Medulla oblongata (tissue), 1 donor: Measurements from ENCODE around the gene NPLOC4.
"Not testable (repeated sequence)": the region's sequence is repeated elsewhere in the genome, so short reads cannot be mapped to it uniquely, and the experiment has no call there.

ENCODE experiments used
- DNase-seq: peaks from one replicate; pipeline ENCODE4 v3.0.0-alpha.2; 2015; ENCODE audit errors: extremely low spot score

NPLOC4 gene

DNA sequence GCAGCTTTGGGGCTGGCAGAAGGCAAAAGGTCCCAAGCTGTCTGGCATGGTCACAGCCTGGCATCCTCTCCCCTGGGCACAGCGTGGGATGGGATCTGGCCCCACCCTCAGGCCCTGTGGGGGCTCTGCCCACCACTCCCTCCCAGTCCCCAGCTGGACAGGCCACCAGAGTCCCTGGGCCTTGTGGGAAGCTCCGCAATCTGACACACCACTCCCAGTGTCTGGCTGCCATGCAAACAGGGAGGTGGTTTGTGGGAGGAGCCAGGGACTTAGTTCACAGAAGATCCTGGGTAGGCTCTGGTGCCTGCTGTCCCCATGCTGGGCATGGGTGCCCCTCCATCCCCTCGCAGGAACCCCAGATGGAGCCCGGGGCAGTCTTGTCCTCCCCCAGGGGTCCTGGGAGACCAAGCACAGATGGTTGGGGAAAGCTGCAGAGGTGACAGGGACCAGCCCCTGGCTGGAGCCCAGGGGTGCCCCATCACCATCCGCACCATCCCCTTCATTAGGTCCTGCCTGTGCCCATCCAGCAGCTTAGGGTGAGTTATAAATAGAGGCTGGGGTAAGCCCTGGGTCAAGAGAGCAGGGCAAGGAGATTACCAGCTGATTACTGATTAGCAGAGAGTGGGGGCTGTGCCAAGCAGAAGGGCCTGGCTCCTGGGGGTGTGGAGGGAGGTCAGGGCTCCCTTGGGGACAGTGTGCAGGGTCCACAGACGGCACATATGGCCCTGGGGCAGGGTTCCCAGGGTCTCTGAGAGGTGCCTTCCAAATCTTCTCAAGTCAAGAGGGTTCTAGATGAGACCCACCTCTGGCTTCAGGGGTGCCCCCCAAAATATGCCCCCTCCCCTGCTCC is 102.5 kb downstream of the NPLOC4 start:
- DNase-seq: no peak

DNA sequence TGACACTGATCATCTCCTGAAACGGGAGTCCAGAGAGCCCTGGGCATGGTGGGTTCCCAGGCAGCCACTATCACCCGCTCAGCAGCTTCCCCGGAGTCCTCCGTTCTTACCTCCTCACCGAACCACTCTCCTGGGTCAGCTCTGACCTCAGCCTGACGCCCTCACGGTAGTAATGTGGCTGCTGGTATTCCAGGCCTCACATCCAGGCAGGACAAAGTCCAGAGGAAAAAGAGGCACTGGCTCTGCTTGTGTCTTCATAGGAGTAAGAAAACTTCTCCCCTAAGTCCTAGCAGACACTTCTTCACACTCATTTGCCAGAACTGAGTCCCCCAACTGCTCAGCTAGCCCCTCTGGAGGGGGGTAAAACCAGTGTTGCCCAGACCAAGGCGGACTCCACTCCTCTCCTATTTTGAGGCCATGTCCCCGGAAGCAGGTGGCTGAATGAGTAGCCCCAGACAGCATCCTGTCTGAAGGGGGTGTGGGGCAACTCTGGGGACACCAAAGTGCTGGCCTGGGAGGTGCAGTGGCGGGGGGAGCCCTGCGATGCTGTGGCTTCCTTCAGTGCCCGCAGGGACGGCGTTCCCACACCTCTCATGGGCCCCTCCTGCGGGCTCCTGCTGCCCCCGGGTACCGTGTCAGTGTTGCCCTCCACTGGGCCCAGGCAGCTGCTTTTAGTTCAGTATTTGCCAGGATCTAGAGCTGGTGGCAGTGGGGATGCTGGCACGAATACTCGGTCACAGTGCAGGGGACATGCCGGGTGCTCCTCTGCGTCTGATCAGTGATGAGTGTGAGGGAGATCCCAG is 103.4 kb downstream of the NPLOC4 start:
- no peak for DNase-seq

DNA sequence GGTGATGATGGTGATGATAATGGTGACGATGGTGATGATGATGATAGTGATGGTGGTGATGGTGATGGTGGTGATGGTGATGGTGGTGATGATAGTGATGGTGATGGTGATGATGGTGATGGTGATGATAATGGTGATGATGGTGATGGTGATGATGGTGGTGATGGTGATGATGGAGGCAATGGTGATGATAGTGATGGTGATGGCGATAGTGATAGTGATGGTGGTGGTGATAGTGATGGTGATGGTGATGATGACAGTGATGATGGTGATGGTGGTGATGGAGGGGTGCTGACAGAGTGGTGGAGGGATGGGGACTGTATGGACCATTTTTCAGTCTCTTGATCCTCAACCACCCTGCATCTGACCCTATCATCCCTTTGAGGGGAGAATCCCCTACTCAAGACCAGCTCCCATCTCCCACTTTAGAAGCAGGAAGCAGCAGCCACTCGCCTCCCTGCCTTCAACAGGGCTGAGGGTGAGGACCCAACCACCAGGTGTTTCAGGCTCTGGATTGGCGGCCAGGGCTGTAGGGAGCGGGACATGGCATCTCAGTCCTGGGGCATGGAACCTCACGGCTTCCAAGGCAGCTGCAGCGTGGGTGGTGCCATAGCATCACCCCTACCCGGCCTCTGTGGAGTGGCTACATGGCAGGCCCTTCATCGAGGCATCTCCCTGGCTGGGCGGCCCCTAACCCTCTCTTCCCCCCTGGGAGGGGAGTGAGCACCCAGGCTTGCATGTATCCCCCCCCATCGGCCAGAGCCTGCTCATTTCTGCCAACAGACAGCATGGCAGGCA is 104.2 kb downstream of the NPLOC4 start:
- DNase-seq: no peak

DNA sequence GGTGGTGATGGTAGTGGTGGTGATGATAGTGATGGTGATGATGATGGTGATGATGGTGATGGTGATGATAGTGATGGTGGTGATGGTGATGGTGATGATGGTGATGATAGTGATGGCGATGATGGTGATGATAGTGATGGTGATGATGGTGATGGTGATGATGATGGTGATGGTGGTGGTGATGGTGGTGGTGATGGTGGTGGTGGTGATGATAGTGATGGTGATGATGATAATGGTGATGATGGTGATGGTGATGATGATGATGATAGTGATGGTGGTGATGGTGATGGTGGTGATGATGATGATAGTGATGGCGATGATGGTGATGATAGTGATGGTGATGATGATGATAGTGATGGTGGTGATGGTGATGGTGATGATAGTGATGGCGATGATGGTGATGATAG is 104.9 kb downstream of the NPLOC4 start:
- not testable (repeated sequence) for DNase-seq

DNA sequence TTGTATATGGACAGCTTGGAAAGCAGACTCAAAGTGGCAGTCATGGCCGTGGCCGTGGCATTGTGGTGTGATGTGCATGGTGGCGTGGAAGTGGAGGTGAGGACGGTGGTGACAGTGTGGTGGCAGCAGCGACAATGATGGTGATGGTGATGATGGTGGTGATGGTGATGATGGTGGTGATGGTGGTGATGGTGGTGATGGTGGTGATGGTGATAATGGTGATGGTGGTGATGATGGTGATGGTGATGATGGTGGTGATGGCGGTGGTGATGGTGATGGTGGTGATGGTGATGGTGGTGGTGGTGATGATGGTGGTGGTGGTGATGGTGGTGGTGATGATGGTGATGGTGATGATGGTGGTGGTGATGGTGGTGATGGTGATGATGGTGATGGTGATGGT is 105.9 kb downstream of the NPLOC4 start:
- DNase-seq: not testable (repeated sequence)

DNA sequence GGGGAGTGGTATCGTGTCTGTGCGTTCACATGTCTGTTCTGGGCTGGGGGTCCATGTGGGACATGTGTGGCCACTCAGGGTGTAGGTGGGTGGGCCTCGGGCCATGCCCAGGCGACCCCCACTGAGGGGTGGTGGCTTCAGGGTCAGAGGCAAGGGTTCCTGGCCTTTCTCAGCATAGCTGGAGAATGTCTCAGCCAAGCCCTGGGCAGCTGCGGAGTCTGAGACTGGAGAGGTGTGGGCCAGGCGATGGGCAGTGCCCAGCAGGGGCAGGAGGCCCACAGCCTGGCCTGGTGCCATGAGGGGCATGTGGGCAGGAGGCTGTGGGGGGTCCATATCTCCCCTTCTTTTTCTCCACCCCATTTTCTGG is 107.5 kb downstream of the NPLOC4 start:
- no peak for DNase-seq

DNA sequence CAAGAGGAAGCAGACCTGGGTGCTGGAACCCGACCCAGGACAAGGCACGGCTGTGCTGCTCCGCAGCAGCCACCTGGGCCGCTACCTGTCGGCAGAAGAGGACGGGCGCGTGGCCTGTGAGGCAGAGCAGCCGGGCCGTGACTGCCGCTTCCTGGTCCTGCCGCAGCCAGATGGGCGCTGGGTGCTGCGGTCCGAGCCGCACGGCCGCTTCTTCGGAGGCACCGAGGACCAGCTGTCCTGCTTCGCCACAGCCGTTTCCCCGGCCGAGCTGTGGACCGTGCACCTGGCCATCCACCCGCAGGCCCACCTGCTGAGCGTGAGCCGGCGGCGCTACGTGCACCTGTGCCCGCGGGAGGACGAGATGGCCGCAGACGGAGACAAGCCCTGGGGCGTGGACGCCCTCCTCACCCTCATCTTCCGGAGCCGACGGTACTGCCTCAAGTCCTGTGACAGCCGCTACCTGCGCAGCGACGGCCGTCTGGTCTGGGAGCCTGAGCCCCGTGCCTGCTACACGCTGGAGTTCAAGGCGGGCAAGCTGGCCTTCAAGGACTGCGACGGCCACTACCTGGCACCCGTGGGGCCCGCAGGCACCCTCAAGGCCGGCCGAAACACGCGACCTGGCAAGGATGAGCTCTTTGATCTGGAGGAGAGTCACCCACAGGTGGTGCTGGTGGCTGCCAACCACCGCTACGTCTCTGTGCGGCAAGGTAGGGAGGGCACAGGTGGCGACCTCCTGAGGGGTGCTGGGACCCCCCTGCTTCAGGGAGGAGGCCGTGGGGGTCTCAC is 108.1 kb downstream of the NPLOC4 start:
- no peak for DNase-seq

DNA sequence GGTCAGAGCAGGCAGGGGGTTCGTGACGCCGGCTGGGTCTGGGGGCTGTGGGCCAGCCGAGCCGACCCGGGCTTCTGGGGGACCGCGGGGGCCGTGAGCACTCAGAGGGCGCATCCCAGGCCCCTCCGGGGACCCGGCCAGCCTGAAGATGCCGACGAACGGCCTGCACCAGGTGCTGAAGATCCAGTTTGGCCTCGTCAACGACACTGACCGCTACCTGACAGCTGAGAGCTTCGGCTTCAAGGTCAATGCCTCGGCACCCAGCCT is 108.6 kb downstream of the NPLOC4 start:
- DNase-seq: no peak

DNA sequence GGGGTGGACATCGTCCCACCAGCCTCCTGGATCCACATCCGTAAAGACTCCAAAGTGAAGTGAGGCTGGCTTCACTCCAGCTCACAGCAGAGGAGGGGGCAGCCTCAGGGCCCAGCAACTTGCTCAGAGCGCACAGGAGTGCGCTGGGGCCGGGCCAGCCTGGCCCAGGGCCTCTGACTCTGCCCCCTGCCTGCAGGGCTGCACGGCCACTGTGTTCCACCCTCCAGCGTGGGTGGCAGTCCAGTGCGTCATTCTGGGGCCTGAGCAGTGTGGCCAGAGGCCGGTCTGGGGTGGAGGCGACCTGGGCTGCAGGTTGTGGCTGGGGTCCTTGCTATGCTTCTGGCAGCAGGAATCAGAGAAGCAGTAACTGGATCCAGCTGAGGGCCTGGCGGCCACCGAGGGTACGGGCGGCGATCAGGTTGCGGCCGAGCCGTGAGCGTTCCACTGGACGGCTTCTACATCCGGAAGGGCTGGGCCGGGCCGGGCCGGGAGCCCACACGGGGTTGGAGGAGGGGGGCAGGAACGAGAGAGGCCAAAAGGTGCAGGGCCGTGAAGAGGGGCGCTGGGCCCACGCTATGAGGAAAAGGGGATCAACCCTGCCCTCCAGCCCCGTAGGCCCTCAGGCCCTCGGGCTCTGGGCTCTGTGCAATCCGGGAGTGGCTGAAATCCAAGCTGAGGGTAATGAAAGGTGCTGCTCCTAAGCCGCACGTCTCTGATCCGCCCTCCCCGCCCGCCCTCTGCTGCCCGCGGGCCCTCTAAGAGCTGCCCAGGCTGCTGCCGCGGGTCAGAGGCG is 109.1 kb downstream of the NPLOC4 start, which contains the start of gene FSCN2:
Gene FSCN2, plus strand, starts transcription at position 787 of the 793 bp plus-strand sequence. CDS start 155 bp downstream, outside the sequence.
- DNase-seq: no peak

DNA sequence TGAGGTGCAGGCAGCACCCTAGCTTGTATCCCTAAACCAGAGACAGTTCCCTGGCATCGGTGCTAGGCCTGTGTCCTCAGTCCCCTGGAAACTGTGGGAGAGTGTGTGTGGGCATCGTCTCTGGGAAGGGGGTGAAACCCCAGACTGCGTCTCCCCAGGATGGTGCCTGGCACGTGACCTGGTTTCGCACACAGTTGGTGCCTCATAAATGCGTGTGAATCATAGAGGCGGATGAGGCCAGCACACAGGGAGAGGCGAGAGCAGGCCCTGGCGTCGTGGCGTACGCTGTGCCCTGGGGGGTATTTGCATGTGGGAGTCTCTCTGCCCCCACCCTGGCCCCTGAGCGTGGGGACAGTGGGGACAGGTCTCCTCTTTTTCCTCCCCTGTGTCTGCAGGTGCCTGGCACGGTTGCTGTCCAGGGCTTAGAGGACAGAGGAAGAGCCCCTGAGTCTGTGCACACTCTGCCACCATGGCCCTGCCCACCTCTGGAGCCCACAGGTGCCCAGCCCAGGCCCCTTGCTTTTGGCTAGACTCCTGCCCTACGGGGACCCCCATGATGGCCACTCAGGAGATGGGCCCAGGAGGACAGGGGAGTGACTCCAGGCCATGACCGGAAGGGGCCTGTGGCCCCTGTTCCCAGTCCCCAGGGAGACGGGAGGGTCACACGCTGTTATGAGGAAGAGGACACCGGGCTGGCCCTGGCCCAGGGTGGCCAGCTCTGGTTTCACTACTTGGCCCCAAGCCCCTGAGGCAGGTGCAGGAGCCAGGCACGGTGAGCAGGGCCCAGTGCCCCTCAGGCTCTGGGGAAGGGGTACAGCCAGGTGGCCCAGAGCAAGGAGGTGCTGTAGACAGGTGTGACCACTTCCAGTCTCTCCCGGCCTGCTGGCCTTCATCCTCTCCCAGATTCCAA is 110.0 kb downstream of the NPLOC4 start:
- DNase-seq: no peak

DNA sequence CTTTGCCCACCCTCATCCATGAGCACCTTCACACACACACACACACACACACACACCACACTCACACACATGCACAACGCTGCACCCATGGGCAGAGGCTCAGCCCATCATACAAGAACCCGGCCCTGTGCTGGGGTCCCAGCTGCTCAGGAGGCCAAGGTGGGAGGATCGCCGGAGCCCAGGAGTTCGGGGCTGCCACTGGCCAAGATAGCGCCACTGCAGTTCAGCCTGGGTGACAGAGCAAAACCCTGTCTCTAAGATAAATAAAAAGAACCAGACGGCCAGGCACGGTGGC is 112.1 kb downstream of the NPLOC4 start:
- no peak for DNase-seq

DNA sequence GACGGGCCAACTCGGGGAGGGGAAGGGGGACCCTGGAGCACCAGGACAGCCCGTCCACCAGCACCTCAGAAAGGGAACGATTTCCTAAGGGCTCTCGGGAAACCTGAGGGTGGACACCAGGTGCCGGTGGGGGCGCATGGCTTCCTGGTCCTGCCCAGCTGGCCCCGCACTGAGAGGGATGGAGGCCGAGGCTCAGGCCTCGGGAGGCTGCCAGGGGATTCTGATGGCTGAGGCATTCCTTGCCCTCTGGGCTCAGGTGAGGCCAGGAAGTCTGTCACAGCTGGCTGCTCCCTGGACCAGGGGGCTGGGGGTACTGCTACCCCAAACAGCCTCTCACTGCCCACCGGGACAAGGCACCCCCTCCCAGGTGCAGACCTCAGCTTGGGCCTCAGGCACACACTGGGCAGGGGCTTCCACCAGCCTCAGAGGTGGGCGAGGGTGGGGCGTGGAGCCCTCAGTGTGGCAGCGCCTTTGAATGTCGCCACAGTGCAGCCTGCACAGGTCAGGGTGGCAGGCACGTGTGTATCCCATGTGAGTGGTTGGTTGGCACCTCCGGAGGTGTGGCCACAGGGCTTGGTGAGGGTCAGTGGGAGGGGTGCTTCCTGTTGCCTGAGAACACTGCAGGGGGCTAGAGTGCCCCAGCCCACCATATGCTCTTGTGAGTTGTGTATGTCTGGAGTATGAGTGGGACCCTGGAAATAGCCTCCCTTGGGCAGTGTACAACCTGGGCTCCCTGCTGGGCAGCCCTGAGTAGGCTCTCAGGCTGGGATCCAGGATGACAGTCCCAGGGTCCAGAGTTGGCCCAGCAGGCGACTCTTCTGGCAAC is 112.7 kb downstream of the NPLOC4 start:
- DNase-seq: no peak

DNA sequence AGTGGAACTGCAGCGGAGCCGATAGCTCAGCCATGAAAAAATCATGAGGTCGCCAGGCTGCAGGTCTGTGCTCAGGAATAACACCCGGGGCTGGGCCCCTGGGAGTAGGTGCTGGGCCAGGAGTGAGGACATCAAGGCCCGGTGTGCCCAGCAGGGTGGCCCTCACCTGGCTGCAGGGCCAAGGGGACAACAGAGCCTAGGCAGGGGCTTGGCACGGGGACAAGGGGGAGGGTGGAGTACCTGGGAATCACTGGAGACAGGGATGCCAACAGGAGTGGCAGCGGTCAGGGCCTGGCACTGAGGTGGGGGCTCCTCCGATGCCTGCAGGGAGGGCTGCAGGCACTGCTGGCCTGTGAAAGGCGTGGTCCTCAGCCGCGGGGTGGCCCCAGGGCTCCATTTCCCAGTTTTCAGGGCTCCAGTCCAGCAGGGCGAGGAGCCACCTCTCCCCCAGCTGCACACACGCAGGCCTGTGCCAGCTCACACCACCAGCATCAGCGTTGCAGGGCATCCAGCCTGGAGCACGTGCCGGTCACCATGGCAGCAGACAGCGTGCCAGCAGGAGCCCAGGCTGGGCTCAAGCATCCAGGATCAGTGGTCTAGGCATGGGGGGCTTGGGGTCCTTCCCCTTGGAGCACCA is 113.4 kb downstream of the NPLOC4 start:
- DNase-seq: no peak

DNA sequence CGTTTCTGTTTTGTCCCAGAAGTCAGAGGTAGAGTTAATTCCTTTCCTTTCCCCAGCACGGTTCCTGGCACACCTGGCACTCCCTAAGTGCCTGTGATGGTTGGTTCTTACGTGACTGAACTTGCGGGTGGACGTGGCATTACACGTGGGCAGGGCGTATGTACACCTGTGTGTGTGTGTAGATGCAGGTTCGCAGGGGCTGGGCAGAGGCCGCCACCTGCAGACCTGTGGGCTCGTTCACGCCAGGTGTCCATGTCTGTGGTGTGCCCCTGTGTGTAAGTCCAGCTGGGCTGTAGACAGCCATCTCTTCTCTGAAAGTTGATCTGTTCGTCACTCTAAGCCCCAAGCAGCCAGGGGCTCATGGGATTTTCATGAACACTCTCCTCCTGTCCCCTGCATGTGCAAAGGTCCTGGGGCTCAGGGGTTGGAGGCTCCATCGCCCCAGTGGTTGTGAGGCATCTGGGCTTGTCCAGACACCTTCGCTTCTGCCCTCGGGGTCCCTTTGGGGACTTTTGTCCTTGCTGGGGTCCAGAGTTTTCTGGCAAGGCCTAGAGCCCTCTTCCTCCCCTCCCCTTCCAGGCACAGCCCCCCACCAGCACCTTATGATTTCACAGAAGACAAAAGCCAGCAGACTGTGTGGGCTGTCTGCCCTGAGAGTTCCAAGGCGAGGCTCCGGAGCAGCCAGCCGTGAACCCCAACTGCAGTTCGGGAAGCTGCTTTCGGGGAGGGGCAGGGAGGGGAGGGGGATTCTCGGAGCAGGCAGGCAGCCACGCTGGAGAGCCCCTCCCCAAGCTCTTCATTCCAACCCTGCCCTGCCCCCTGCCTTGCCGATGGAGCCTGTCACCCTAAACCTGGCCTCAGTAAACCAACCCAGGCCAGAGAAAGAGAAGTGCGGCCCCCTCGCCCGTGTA is 114.2 kb downstream of the NPLOC4 start:
- no peak for DNase-seq

DNA sequence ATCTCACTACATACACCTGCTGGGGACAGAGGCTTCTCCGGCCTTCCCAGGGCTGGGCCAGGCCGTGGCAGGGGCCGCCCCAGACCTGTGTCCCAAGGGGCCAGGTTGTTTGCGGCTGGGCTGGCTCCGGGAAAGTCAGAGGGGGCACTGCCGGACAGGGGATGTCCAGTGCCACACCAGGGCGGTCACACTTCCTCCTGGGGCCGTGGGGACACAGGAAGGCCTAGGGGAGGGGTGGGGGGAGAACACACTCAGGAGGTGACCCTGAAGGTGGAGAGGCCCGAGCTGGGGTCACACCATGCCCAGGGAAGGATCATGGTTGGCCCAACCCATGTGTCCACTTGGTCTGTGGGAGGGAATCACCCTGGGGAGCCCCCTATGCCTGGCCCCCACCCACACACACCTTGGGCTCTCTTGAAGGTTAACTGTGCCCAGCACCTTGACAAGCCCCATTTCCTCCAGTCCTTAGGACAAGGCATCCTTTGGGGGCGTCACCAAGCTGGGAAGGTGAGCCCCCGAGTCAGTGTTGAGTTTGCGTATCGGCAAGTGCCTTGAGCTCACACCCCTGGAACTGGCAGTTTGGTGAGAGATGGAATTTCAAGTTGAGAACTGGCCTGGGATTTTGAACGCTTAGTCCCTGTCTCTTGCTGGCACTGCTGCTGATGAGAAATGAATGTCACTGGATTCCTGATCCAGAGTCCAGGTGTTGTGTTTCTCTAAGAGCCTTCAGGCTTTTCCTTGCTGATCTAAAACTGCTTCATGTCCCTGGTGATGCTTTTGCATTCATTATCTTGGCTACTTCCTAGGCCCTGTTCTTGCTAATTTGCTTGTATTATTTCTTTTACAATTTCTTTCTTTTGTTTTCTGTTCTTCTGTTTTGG is 116.7 kb downstream of the NPLOC4 start:
- DNase-seq: no peak

DNA sequence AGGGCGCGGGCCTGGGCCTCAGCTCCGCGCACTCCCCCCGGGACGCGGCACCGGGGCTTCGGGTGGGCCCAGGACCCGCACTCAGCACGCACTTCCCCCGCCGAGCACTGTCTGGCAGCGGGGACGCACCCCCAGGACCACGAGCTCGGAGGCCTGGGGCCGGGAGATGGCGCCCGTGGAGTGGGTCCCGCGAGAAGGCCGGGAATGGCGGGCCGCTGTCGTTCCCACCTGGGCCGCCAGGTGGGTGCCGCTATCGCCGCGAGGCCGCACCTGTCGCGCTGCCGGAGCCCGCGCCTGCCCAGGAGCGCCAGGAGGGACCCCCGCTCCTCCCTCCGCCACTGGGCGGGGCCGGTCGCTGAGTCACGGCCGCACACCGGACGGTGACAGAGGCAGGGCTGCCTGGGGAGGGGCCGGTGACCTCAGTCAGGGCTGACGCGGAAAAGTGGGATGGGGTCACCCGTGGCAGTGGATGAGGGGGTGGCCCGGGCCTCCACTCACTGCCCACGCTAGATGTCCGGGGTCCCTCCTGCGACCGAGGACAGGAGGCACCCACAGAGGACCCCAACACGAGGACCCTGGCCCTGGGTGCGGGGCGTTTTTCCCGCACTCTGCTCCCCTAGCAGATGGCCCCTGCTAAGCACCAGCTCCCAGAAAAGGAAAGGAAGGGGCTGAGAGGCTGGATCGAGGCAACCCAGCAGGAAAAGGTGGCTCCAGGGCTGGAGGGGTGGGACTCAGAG is 117.5 kb downstream of the NPLOC4 start:
- DNase-seq: no peak
